Retinal pigment epithelial cell (primary cell): Measurements from ENCODE around the gene SRP72.
"Not testable (repeated sequence)": the region's sequence is repeated elsewhere in the genome, so short reads cannot be mapped to it uniquely, and the experiment has no call there.

Experiments
- DNase-seq: peaks from one replicate; pipeline ENCODE4 v3.0.0-alpha.2; 2010; ENCODE audit warnings: low read depth
- H3K4me3 ChIP-seq: 2 replicates; pipeline ENCODE4 v1.5.1; 2011; ENCODE audit warnings: mild to moderate bottlenecking, low read length, control low read depth, moderate library complexity
- CTCF ChIP-seq: conservative IDR thresholded peaks from 2 replicates; pipeline ENCODE4 v1.5.1; 2011; ENCODE audit warnings: low read depth, low read length, control low read depth, inconsistent platforms

Gene SRP72

GRCh38 chr4:56465599-56466295 lies 1.7 kb upstream of the SRP72 start:
- H3K4me3 ChIP-seq, result peak overlapping the region; percentile 82
- no peak for DNase-seq
- TF ChIP-seq CTCF, result no peak

DNA sequence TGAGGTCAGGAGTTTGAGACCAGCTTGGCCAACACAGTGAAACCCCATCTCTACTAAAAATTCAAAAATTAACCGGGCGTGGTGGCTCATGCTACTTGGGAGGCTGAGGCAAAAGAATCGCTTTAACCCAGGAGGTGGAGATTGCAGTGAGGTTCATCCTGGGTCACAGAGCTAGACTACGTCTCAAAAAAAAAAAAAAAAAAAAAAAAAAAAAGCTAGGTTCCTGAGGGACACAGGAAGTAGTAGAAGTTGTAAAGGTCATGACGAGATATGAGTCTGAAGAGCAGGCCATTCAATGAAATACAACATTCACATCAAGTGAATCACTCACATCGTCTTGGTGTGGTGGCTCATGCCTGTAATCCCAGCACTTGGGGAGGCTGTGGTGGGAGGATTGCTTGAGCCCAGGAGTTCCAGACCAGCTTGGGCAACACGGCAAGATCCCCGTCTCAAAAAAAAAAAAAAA lies 1.1 kb upstream of the SRP72 start:
- DNase-seq, result not testable (repeated sequence)

DNA sequence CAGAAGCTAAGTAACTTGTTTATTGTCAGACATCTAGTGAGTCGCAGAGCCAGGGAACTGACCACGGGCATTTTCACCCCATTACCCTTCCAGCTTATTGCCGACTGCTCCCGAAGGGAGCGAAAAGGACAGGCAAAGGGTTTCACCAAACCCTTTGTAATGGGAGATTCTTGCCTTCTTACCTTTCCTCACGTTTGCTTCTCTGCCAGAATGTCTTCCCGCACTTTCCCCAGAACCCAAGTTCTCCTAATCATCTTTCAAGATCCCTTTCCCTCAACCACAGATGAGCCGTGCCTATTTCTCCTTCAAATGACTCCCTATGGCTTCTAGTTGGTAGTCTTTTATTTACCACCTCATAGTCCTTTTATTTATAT lies 520 bp upstream of the SRP72 start:
- DNase-seq, result no peak
- no peak for TF ChIP-seq CTCF

More for the DNA sequence above, 1.1 kb upstream of the SRP72 start:
- H3K4me3 ChIP-seq, result peak overlapping the region; percentile 82

GRCh38 chr4:56468097-56468422 lies 643 bp downstream of the SRP72 start:
- no peak for DNase-seq
- peak overlapping the region; percentile 82 for H3K4me3 ChIP-seq
- no peak for TF ChIP-seq CTCF

More for the DNA sequence above, 520 bp upstream of the SRP72 start:
- peak overlapping the region; percentile 82 for H3K4me3 ChIP-seq

GRCh38 chr4:56469489-56470210 lies 2.2 kb downstream of the SRP72 start:
- H3K4me3 ChIP-seq, result no peak overlapping the region
- DNase-seq, result no peak

GRCh38 chr4:56475917-56476316 lies 8.5 kb downstream of the SRP72 start:
- DNase-seq, result no peak
- H3K4me3 ChIP-seq, result no peak overlapping the region
- no peak for TF ChIP-seq CTCF

More at GRCh38 chr4:56469489-56470210, 2.2 kb downstream of the SRP72 start:
- no peak for TF ChIP-seq CTCF

DNA sequence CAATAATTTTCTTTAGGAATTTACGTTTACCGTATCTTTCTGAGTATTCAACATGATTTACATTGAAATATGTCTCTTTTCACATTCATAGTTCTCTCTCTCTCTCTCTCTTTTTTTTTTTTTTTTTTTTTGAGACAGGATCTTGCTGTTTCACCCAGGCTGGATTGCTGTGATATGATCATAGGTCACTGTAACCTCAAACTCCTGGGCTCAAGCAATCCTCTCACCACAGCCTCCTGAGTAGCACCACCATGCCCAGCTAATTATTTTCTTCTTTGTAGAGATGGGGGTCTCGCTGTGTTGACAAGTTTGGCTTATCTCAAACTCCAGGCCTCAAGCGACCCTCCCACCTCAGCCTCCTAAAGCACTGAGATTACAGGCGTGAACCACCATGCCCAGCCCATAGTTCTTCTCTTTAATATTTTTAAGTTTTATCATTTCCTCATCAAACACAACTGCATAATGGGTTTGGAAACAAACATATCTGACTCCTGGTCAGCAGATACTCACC lies 9.8 kb downstream of the SRP72 start:
- no peak for TF ChIP-seq CTCF
- DNase-seq, result no peak

More for the DNA sequence above, 9.8 kb downstream of the SRP72 start:
- no peak overlapping the region for H3K4me3 ChIP-seq
